NCI-H146 treated with DMSO at 0.1 percent for 48 hours (cell line): ENCODE measurements around the gene ETV3.
"Not testable (repeated sequence)": the region's sequence is repeated elsewhere in the genome, so short reads cannot be mapped to it uniquely, and the experiment has no call there.

Source experiments
- DNase-seq: peaks from one replicate; lab custom pipeline; 2025; ENCODE audit not compliant: unreplicated experiment; lab: John Stamatoyannopoulos, UW

Gene ETV3

DNA sequence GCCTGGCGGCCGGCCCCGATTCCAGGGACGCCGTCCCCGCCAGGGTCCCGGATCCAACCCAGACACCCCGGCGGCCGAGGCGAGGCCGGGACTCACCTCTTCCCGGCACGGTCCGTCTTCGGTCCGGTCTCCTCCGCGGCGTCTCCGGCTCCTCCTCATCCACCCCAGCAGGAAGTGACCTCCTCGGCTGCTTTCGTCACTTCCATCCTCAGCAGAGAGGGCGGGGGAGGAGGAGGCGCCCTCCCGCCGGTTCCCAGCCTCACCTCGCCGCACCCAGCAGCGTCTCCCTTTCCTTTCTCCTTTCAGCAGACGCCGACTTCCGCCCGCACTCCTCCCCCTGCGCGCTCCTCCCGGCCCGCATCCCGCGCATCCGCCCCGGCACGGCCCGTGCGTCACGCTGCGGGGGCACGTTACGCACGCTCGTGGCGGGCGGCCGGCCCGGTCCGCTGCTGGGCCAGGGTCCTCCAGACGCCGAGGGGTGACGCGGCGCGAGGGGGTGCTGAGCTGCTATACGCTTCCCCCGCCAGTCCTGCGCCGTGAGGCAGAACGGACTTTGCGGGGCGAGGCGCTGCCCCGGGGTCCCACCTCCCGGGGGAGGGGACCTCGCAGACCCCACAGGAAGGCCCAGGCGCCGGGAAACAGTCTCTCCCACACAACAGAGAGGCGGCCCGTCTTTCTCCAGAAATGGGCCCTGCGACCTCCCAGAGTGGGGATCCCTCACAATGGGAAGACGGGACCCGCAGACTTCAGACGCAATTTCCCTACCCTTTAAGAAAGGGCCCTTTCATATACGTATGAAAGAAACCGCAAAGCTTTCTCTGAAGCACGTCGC is at the start of gene ETV3:
ETV3 (minus strand) TSS at position 176 of the 832 bp plus-strand sequence. CDS start 2,043 bp downstream, outside the sequence.
- DNase-seq = peak; percentile 83

DNA sequence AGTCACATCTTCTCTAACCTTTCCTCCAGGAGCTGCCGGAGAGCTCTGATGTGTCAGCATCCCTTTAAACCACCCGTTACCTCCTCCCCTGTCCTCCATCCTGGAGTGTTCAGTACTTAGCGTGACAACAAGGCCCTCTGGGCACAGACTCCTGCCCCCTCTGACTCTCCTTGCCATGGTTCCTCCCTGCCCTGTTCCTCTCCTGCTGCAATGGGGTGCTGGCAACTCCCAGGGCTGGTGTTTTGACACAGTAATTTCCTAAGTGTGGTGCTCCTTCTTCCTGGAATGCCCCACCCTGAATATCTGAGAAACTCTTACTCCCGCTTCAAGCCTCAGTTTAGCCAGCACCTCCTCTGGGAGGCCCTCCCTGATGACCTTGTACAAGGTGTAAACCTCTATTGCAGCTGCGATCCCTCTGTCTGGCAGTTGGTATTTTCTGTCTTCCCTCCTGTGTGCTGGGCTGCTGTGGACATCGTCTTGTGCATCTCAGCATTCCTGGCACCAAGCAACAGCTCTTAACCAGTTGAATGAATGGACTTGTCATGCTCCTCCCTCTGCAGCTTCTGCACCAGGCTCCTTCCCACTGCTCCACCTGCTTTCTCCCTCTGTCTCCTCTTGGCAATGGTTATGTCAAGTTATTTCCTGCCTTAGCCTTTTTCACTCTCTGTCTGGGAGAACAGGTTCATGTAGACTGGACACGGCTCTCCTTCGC is 48.2 kb upstream of the ETV3 start:
- DNase-seq = no peak

DNA sequence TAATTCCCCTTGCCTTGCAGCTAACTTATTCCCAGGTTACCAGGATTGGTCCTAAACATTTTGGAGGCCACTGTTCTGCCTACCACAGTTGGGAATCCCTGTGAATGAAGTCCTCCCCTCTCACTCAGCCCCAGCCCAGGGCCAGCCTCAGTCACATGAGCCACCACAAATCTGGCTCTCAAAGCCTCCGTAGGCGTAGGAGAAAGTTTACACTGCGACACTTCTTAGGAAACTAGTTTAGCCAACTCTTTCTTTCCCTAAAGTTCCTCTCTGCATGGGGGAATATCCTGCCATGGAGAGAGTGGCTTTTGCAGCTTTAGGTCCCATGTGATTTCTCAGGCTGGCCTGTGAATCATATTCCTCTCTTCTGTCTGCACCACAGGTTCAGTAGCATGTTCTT is 45.7 kb upstream of the ETV3 start:
- DNase-seq = no peak

DNA sequence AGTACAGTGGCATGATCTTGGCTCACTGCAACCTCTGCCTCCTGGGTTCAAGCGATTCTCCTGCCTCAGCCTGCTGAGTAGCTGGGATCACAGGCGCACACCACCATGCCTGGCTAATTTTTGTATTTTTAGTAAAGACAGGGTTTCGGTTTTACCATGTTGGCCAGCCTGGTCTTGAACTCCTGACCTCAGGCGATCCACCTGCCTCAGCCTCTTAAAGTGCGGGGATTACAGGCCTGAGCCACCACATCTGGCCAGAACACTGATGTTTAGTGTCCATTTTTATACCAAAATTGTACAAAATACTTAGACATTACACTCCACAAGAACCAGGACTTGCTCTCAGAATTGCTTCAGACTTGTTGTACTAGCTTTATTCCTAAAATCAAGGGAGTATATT is 44.2 kb upstream of the ETV3 start:
- DNase-seq = not testable (repeated sequence)

DNA sequence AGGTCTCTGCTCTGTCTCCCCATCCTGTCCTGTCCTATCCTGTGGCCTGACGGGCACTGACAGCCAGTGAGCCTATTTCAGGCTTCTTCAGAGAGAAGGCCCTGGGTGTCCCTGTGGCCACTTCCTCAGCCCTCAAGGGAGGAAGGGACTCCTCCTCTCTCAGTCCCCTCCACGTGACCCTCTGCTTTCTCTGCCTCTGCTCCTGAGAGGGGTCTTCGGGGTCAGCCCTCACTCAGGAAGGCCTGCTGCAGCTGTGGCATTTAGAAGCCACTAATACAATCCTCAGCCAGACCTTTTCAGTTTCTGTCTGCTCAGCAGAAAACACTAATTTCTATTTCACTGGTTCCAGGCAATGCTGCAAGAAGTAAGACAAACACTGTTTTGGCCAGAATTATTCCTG is 43.6 kb upstream of the ETV3 start:
- DNase-seq = no peak

DNA sequence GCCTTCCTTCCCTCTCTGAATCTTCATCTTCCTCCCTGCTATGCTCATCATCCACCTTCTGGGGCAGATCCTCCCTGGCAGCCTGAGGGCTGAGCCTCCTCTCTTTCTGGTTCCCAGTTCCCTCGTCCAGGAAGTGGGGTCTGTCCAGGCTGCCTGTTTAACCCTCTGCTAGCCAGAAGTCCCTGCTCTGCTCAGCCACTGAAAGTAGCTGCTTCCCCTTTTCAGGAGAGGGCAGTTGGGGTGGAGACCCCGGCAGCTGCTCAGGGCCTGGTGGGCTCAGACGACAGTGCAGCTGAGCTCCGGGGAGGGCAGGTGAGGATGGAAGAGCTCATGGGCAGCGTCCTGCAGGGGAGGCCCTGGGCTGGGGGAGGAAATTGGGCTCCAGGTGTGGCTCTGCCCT is 43.1 kb upstream of the ETV3 start:
- no peak for DNase-seq

DNA sequence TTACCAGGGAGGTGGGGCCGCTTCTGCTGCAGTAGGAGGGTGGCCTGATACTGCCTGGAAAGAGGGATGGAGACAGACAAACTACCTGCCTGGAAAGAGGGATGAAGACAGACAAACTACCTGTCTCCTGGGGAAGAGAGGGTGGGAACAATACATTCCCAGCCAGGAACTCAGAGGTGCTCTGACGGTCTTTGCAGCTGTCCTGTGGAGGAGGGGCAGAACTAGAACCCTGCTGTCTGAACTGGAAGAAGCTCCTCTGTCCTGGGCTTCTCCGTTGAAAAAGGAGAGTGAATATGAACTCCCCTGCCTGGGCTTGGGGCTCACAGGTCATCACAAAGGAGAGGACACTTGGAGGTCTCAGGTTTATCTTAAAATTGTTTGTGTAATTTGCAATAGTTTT is 40.3 kb upstream of the ETV3 start:
- DNase-seq = no peak

DNA sequence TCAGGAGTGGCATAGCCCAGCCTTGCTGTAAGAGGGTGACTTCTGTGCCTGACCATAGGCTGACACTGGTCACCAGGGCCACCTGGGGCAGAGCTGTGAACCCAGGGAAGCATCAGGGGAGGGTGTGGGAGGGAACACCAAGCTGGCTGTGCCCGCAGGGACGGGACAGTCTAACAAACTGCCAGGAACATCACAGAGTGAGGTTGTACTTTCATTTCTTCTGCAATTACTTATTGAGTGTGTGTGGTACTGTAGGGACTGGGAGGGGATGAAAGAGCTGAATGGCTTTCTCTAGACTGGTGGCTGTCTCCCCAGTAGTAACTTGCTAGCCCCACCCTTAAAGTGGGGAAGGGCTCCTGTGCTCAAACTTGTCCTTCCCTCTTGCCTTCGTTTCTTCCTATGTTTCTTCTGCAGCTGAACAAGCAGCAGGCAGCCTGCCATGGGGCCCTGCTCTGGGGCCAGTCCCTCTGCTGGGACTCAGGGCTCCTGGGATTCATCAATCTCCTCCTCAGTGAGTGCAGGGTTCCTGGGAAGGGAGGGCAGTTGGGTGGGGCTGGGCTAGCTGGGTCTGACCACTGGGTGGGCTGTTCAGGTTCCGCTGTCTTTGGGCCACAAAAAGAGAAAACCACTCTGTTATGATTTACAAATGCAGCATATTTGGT is 39.7 kb upstream of the ETV3 start:
- no peak for DNase-seq

DNA sequence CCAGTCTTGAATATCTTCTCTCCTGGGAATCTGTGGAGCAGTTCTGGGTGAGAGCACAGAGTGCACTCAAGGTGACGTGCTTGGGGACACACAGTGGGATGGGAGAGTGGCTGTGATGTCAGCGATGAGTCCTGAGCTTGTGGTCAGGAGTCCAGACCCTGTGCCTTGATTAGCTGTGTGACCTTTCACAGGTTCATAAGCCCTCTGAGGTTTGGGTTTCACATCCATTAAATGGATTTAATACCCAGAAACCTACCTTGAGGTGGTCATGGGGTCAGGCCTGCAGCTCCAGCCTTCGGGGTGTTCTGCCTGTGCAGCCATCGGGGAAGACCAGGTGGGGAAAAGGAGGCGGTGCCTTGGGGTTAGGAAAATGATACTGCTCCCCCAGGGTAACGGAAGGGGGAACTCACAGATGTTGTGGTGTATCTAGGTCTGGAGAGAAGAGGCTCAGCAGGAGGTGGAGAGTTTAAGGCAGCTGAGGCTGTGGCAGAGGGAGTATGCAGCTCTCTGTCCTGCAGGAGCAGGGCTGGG is 38.5 kb upstream of the ETV3 start:
- no peak for DNase-seq

DNA sequence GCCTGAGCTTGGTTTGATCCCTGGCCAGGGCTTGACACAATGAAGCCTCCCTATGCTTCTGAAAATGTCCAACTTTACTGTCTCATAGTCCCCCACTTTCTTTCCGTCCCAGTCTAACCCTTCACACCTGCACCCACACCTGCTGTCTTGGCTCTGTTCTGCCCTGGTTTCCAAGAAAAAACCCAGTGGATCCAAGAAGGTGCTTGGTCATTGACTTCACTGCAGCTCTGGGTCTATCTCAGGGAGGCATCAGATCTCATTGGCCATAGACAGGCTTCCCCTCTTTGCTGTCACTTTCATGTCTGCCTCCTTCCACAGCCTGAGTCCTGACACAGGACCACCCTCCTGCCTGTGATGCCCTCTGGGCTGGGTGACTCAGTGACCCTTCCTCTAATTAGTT is 37.8 kb upstream of the ETV3 start:
- DNase-seq = no peak

DNA sequence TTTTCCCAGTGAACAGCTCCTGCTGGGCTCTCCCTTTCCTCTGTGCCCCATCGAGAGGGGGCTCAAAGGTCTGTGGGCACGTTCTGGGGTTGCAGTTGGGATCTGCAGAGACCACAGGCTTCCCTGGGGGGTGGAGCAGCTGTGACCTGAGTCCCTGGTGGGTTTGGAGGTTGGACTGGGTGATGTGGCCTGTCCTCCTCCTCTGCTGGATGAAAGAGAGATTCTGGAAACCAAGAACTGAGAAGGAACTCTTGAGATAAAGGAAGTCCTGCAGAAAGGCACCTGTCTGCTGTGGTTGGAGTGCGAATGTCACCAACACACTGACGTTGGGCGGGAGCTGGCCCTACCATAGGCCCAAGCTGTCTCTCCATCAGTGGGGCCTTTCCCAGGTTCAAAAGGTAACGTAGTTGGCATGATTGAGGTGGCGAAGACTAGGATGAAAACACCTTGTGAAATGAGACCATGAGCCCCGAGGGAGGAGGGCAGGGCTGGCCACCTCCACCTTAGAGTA is 35.8 kb upstream of the ETV3 start:
- DNase-seq = no peak

DNA sequence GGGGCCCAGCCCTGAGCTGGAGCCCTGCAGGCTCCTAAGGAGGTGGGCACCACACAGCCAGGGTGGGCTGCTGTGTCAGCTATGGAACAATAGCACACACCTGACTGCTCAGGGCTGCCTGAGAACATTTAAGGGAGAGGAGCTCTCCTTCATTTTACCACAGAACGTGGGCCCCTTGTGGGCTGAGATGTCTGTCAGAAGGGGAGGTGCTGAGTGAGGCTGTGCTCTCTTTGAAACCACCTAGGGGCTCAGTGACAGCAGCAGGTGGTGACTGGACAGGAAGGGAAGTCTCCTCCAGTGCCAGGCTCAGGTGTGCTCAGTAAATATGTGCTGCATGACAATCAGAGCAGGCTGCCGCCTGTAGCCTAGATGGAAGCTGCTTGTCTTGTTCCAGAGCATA is 35.0 kb upstream of the ETV3 start:
- not testable (repeated sequence) for DNase-seq

DNA sequence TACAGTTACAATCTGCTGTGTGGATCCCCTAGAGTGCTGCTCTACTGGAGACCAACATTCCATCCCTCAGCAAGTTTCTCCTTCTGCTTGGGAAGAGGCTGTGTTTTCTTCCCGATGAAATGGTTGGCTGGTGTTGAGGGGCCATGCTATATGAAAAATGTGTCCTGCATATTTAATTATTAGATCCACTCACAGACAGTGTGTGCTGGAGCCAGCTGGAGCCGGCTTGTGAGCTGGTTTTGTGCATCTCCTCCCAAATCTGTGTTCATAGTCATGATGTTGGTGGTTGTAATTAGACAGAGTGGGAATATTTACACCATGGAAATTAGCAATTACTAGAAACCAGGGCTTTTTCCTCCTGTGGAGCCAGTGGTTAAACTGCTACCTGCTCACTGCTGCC is 34.4 kb upstream of the ETV3 start:
- DNase-seq = not testable (repeated sequence)

DNA sequence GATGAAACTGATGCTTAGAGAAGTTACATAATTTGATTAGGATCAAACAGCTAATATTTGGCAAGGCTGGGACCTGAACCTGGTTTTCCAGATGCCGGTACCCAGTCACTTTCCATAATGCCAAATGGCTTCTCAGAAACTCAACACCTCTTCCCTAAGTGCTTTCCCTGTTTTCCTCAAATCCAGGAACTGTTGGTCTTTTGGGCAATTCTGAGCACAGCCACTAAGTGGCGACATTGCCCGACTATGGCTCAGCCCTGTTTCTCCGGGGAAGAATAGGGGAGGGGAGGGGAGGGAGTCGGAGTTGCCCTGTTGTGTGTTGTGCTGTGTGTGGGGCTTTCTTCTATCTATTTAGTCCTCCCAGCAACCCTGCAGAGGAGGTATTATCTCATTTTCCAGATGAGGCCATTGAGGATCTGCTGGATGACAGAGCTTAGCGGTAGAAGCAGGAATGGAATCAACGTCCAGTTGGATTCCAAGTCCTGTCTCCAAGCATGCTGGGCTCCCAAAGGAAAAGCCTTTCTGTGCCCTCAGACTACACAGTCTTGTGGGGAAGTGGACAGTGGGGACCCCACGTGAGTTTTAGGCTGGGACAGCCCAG is 33.8 kb upstream of the ETV3 start:
- DNase-seq = not testable (repeated sequence)

DNA sequence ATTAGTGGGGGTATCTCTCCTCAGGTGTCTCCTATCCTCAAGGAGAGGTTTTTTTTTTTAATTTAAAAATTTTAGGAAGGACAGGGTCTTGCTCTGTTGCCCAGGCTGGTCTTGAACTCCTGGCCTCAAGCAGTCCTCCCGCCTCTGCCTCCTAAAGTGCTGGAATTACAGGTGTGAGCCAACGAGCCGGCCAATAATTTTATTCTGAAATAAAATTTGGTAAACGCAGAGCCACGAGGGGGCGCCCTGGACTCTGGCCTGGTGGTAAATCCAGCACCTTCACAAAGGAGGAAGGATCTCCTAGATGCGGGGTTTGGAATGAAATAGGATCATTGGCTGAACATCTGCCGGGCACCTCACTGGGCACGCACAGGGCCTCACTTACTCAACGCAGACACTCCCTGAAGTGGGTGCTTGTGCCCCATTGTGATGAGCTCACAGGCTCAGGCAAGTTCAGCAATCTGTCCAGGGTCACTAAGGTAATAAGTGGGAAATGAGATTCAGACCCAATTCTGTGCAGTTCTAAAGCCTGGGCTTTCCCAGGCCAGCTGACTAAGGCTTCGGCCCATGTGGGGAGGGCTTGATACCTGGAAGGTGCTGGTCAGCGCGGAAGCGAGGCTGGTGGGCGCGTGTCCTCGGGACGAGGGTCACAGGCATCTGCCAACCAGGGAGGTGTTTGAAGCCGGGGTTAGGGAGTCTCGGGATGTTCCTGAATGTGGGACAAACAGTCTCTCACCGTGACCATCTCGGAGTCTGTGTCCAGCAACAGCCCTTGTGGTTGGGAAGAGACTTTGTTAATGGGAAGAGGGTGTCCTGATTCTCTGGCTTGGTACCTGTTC is 32.7 kb upstream of the ETV3 start:
- DNase-seq = no peak

DNA sequence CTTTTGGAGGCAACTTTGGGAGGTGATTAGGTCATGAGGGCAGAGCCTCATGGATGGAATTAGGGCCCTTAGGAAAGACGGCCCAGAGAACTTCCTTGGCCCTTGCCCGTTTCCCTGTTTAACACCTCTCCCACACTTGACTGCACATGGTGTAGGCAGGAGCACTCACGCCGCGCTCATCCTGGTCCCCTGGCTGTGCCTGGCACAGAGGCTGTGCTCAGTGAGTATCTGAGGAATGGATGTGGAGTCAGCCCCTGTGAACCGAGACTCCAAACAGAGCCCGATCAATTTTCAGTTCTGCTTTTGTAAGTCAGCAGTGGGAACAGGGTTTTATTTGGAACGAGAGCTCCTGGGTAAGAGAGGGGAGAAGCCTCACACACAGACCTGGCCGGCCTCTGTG is 29.8 kb upstream of the ETV3 start:
- DNase-seq = no peak

DNA sequence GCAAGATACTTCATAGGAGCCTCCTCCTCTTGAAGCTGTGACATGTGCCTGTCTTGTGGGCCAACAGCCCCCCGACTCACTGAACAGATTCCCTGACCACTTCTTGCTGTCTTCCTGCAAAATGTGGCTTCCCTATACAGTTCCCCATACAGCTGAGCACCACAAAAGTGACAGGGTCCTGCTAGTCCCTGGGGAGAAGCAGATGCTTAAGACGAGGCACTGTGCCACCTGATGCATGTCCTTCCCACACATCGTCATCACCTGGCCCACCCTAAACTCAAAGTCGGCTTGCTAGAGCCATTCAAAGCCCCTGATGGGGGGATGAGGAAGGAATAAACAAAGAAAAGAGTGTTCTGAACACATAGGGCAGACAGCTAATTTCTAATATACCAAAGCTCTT is 29.2 kb upstream of the ETV3 start:
- no peak for DNase-seq

DNA sequence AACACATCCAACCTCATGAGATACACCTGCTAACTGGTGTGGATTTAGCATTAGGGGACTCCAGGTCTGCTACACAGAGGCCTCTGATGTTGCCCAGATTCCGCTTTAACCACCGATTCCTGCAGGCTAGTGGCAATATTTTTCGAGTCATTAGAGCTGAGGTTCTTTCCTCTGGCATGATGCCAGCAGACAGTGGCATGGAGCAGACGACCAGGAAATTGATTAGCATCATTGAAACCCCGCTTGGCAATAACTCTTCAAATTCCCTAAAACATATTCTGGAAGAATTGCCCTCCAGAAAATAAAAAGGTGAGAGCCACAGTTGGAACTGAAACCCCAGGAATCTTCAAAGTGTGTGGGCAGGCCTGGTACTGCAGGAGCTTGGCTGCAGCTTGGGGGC is 28.4 kb upstream of the ETV3 start:
- no peak for DNase-seq

DNA sequence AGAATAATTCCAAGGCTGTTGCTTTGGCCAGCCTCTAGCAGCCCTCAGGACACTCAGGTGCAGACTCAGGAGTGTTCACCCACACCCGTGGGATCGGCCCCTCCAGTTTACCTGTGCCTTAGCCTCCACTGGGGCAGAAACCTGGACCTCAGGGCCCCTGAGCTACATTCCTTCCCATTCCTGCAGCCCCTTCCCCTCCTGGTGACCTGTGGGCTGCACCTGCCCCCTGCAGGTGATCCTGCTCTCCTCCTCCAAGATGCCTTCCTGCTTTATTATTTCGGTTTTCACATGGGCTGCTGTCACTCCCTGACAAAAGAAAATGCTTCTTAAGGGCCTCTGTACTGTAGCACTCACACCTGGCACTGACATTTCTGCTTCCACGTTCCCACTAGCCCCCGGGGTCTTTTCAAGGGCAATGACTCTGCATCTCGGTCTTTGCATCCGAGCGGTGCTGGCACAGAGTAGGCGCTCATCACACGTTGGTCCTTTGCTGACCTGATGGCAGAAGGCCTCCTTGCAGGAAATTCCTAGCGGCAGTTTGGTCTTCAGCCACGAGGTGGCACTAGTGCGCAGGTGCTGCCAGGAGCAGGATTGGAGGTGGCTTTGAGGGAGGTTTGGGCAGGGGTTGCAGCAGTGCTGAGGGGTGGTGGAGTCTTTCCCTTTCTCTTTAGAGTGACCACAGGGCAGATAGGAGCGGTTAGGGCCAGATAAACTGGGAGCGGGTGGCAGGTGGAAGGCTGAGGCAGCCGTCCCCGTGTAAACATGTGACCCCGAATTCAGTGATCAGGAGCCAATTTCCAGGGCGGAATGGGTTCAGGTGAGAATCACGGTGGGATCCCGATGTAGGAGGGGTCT is 25.3 kb upstream of the ETV3 start:
- peak; percentile 44 for DNase-seq
